H1 (cell line): Measurements from ENCODE around the gene RNPS1. TPM values are rescaled to one million over a fixed set of nuclear protein-coding genes. Genes with fewer than 3 reads are reported as not detected.

ENCODE experiments used
- CTCF ChIA-PET: fragments of 300-600 bp; sonication (Branson Sonifier 250); formaldehyde crosslinking; loops from one replicate; lab custom pipeline; 2021; ENCODE audit not compliant: partially characterized antibody; lab: Charles Lee
- POLR2A ChIA-PET: fragments of 300-600 bp; sonication (Branson Sonifier 250); formaldehyde crosslinking; loops from one replicate; lab custom pipeline; 2021; ENCODE audit warnings: inconsistent platforms; ENCODE audit not compliant: partially characterized antibody; lab: Charles Lee
- DNase-seq, 2 experiments: peaks; one replicate each; pipeline versions ENCODE4 v3.0.0 to v3.0.0-alpha.2; 2010 to 2022; ENCODE audit warnings: low spot score in 2 of 2, low read depth in 1 of 2, mixed read lengths in 1 of 2
- FAIRE-seq: peaks from 2 replicates; lab custom pipeline; 2011; peaks lifted over from hg19 to GRCh38; lab: Jason Lieb, UNC
- H2AFZ ChIP-seq: 2 replicates; pipeline ENCODE4 v1.8.1; 2012; ENCODE audit warnings: low read length, inconsistent platforms
- H2AK5ac ChIP-seq: 2 replicates; pipeline ENCODE4 v1.6.1; 2013; ENCODE audit warnings: low read depth, low read length
- H2BK120ac ChIP-seq: replicated peaks from 2 replicates; pipeline ENCODE3; 2013; ENCODE audit warnings: low read depth, low read length, inconsistent platforms
- H2BK12ac ChIP-seq: 2 replicates; pipeline ENCODE4 v1.6.1; 2013; ENCODE audit warnings: low read depth, low read length
- H2BK15ac ChIP-seq: 2 replicates; pipeline ENCODE4 v1.6.1; 2013; ENCODE audit warnings: low read length
- H2BK20ac ChIP-seq: 2 replicates; pipeline ENCODE4 v1.6.1; 2013; ENCODE audit warnings: low read length
- H2BK5ac ChIP-seq: 2 replicates; pipeline ENCODE4 v1.6.1; 2013; ENCODE audit warnings: low read depth, low read length
- H3K14ac ChIP-seq: 2 replicates; pipeline ENCODE4 v1.6.1; 2013; ENCODE audit warnings: inconsistent platforms; ENCODE audit not compliant: insufficient read length
- H3K18ac ChIP-seq: 2 replicates; pipeline ENCODE4 v1.6.1; 2013; ENCODE audit warnings: low read length; ENCODE audit errors: extremely low read depth
- H3K23ac ChIP-seq: 2 replicates; pipeline ENCODE4 v1.6.1; 2013; ENCODE audit warnings: inconsistent platforms; ENCODE audit not compliant: insufficient read length
- H3K23me2 ChIP-seq: 2 replicates; pipeline ENCODE4 v1.6.1; 2013; ENCODE audit warnings: low read depth, low read length
- H3K27ac ChIP-seq: 2 replicates; pipeline ENCODE4 v1.6.1; 2011; ENCODE audit warnings: low read depth, low read length, inconsistent platforms
- H3K27me3 ChIP-seq, 4 experiments: replicated peaks in 1 of 4; 1 replicate in 1 of 4; 2 replicates in 3 of 4; pipeline versions ENCODE4 v1.6.1 to v1.8.1; 2011 to 2013; ENCODE audit warnings: low read length in 3 of 4, mild to moderate bottlenecking in 3 of 4, inconsistent platforms in 2 of 4, mixed read lengths in 2 of 4, moderate library complexity in 1 of 4; ENCODE audit not compliant: control insufficient read depth in 3 of 4, insufficient read depth in 3 of 4; ENCODE audit errors: extremely low read depth in 1 of 4
- H3K36me3 ChIP-seq, 4 experiments: 2 replicates each; pipeline versions ENCODE4 v1.6.1 to v1.8.1; 2011 to 2013; ENCODE audit warnings: mild to moderate bottlenecking in 4 of 4, low read length in 3 of 4, moderate library complexity in 2 of 4, control low read depth in 1 of 4, inconsistent platforms in 1 of 4; ENCODE audit not compliant: insufficient read depth in 4 of 4, control insufficient read depth in 2 of 4
- H3K4ac ChIP-seq: replicated peaks from 2 replicates; pipeline ENCODE3; 2013; ENCODE audit warnings: low read length, low read depth, mixed read lengths, inconsistent platforms; ENCODE audit not compliant: insufficient read length
- H3K4me1 ChIP-seq, 4 experiments: replicated peaks in 1 of 4; 1 replicate in 1 of 4; 2 replicates in 3 of 4; pipeline versions ENCODE4 v1.6.1 to v1.8.1; 2011 to 2013; ENCODE audit warnings: low read length in 3 of 4, inconsistent platforms in 2 of 4, mixed read lengths in 1 of 4; ENCODE audit not compliant: insufficient read depth in 4 of 4, control insufficient read depth in 3 of 4
- H3K4me2 ChIP-seq, 2 experiments: 2 replicates each; pipeline versions ENCODE4 v1.6.1 to v1.8.1; 2011 to 2013; ENCODE audit warnings: low read depth in 2 of 2, low read length in 2 of 2, control low read depth in 1 of 2, inconsistent platforms in 1 of 2, mild to moderate bottlenecking in 1 of 2; ENCODE audit not compliant: insufficient read depth in 1 of 2
- H3K4me3 ChIP-seq, 4 experiments: fragments of 200-600, 300-600 bp in 1 of 4; sonication (generic), shearing (Covaris generic), sonication (Bioruptor Twin) in 1 of 4; 2 replicates each; pipeline versions ENCODE4 v1.5.1 to v1.8.1; 2011 to 2016; ENCODE audit warnings: low read length in 4 of 4, low read depth in 3 of 4, control low read depth in 2 of 4, inconsistent platforms in 2 of 4, mild to moderate bottlenecking in 2 of 4, mixed read lengths in 1 of 4, moderate library complexity in 1 of 4; ENCODE audit not compliant: insufficient read depth in 2 of 4; ENCODE audit errors: extremely low read depth in 1 of 4
- H3K56ac ChIP-seq: replicated peaks from 2 replicates; pipeline ENCODE3; 2013; ENCODE audit warnings: low read depth, mild to moderate bottlenecking, mixed read lengths, low read length, inconsistent platforms; ENCODE audit not compliant: insufficient read length
- H3K79me1 ChIP-seq: 2 replicates; pipeline ENCODE4 v1.6.1; 2013; ENCODE audit warnings: low read depth, low read length, control low read depth
- H3K79me2 ChIP-seq, 2 experiments: 2 replicates each; pipeline versions ENCODE4 v1.6.1 to v1.8.1; 2012 to 2013; ENCODE audit warnings: low read length in 2 of 2, mild to moderate bottlenecking in 2 of 2, inconsistent platforms in 1 of 2; ENCODE audit not compliant: insufficient read depth in 2 of 2, control insufficient read depth in 1 of 2
- H3K9ac ChIP-seq, 4 experiments: replicated peaks in 1 of 4; 1 replicate in 1 of 4; 2 replicates in 3 of 4; pipeline versions ENCODE4 v1.6.1 to v1.8.1; 2011 to 2013; ENCODE audit warnings: low read depth in 3 of 4, low read length in 3 of 4, control low read depth in 2 of 4, mild to moderate bottlenecking in 2 of 4, moderate library complexity in 2 of 4, inconsistent platforms in 1 of 4; ENCODE audit errors: extremely low read depth in 1 of 4
- H3K9me3 ChIP-seq, 2 experiments: 2 replicates each; pipeline versions ENCODE4 v1.6.1 to v1.8.1; 2012 to 2013; ENCODE audit warnings: mild to moderate bottlenecking in 2 of 2, moderate library complexity in 2 of 2, control low read depth in 1 of 2, inconsistent platforms in 1 of 2, low read depth in 1 of 2, low read length in 1 of 2, mixed read lengths in 1 of 2; ENCODE audit not compliant: insufficient read depth in 2 of 2
- H4K20me1 ChIP-seq, 2 experiments: replicated peaks in 1 of 2; 2 replicates each; pipeline versions ENCODE3 to v1.8.1; 2011 to 2013; ENCODE audit warnings: inconsistent platforms in 2 of 2, low read length in 2 of 2, mild to moderate bottlenecking in 1 of 2; ENCODE audit not compliant: insufficient read depth in 2 of 2, control insufficient read depth in 1 of 2
- H4K5ac ChIP-seq: 2 replicates; pipeline ENCODE4 v1.6.1; 2013; ENCODE audit warnings: low read length, low read depth, mixed read lengths, inconsistent platforms; ENCODE audit not compliant: insufficient read length
- H4K8ac ChIP-seq: 2 replicates; pipeline ENCODE4 v1.8.0; 2013; ENCODE audit warnings: mild to moderate bottlenecking, moderate library complexity, low read length, inconsistent platforms; ENCODE audit not compliant: insufficient read depth; ENCODE audit errors: extremely low read depth
- H4K91ac ChIP-seq: replicated peaks from 2 replicates; pipeline ENCODE3; 2013; ENCODE audit warnings: low read length, mixed read lengths, inconsistent platforms; ENCODE audit not compliant: insufficient read length
- ASH2L ChIP-seq: fragments of 200-600, 300-600 bp; sonication (generic); IDR thresholded peaks from one replicate; pipeline ENCODE4 v1.7.1; 2017; ENCODE audit warnings: low read length
- CREB1 ChIP-seq: IDR thresholded peaks from 2 replicates; pipeline ENCODE4 v1.6.1; 2012; ENCODE audit warnings: inconsistent platforms
- CTBP2 ChIP-seq: IDR thresholded peaks from 2 replicates; pipeline ENCODE4 v1.7.0; 2011; ENCODE audit warnings: borderline replicate concordance, mild to moderate bottlenecking, moderate library complexity, mixed read lengths, low read length; ENCODE audit not compliant: insufficient read depth, insufficient read length
- GABPA ChIP-seq: IDR thresholded peaks from 2 replicates; pipeline ENCODE4 v1.6.1; 2011; ENCODE audit warnings: mild to moderate bottlenecking, low read length, moderate library complexity, borderline replicate concordance; ENCODE audit not compliant: insufficient read depth
- HDAC6 ChIP-seq: IDR thresholded peaks from one replicate; pipeline ENCODE4 v1.7.1; 2012; ENCODE audit warnings: low read depth, mild to moderate bottlenecking, inconsistent platforms, low read length, moderate library complexity
- NRF1 ChIP-seq: IDR thresholded peaks from 2 replicates; pipeline ENCODE4 v1.6.1; 2011; ENCODE audit warnings: mild to moderate bottlenecking, low read depth, low read length, improper control_type of control experiment
- POLR2AphosphoS5 ChIP-seq: IDR thresholded peaks from 2 replicates; pipeline ENCODE4 v1.6.1; 2011; ENCODE audit warnings: low read depth, low read length
- RFX5 ChIP-seq: IDR thresholded peaks from 2 replicates; pipeline ENCODE4 v1.6.1; 2011; ENCODE audit warnings: low read depth, low read length, improper control_type of control experiment, borderline replicate concordance
- RNF2 ChIP-seq: fragments of 200-900, 300-1000 bp; sonication (generic); IDR thresholded peaks from 2 replicates; pipeline ENCODE4 v1.7.1; 2016; ENCODE audit warnings: borderline replicate concordance, low read depth, mild to moderate bottlenecking, antibody characterized with exemption, low read length; ENCODE audit not compliant: poor library complexity, severe bottlenecking; ENCODE audit errors: missing control alignments
- SP4 ChIP-seq: IDR thresholded peaks from 2 replicates; pipeline ENCODE4 v1.6.1; 2012; ENCODE audit warnings: low read length, inconsistent platforms
- WGBS, 2 experiments: shearing (Covaris generic) in 1 of 2; methylation state at CpG; one replicate each; pipeline versions ENCODE4 v1.1.6 to v1.1.7; 2013 to 2015; ENCODE audit warnings: low lambda C conversion rate in 2 of 2, mixed read lengths in 2 of 2, inconsistent platforms in 1 of 2, low coverage in 1 of 2, missing lambda C conversion rate in 1 of 2; ENCODE audit not compliant: insufficient replicate concordance in 2 of 2, insufficient coverage in 1 of 2, insufficient read length in 1 of 2; ENCODE audit errors: extremely low coverage in 1 of 2, missing lambda C conversion rate in 1 of 2; 5-methylcytosine and 5-hydroxymethylcytosine counted together
- polyA plus RNA-seq, 7 experiments: library from polyadenylated mRNA; depleted of rRNA in 3 of 7; stranded (reverse) in 5 of 7; unstranded in 2 of 7; fragments of >200 nt in 5 of 7; fragments of 200-250 nt in 2 of 7; gene quantifications; 1 replicate in 5 of 7; 2 replicates in 1 of 7; 4 replicates in 1 of 7; pipeline versions ENCODE4 v1.2.1 to v1.2.3, GENCODE V29; 2011 to 2013; ENCODE audit warnings: missing spikeins in 2 of 7, mixed read lengths in 2 of 7
- total RNA-seq: library from RNA; stranded (reverse); fragmentation: NEBNext Ultra II Directional; extraction: Animal tissue kit (Norgen Biotek cat#: 25700); gene quantifications from 2 replicates; pipeline ENCODE4 v1.2.1, GENCODE V29; 2021
- TF ChIP-seq, protein P1 (sequence below): IDR thresholded peaks from 2 replicates; pipeline ENCODE4 v1.6.1; 2012; ENCODE audit warnings: inconsistent platforms
- TF ChIP-seq, protein P2 (sequence below): IDR thresholded peaks from 2 replicates; pipeline ENCODE4 v1.6.1; 2011; ENCODE audit warnings: low read length, improper control_type of control experiment

RNPS1 gene
- total and polyA plus RNA-seq, 2 of the 8 experiments (the other 6 are each of a cell fraction or from before 2014, with no cell fraction given) = 330 to 350 TPM

DNA sequence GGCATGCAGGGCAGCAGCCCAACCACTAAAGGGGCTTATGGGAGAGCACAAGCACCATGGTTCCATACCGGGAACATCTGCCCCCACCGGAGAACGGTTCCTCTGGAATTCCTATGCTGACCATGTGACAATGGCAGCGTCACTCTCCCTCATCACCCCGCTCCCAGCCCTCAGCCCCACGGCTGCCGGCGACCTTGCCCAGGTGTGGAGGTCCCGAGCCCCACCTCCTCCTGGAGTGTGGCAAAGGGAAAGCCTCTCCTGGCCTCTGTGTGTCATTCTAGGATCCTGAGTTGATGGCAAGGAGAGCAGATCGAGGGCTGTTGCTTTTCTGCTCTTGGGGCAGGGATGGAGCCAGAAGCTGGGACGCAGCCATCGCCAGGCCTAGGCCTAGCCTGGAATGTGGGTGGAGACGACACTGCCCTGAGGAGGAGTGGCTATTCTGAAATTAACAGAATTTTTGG, 17.8 kb upstream of the RNPS1 start:
- no peak overlapping the region for H3K23ac ChIP-seq
- no peak overlapping the region for H2BK15ac ChIP-seq
- H3K79me1 ChIP-seq = no peaks in the 10 kb centered on the region
- no peak overlapping the region for H2AK5ac ChIP-seq
- H3K27me3 ChIP-seq = no peaks in the 10 kb centered on the region
- H4K8ac ChIP-seq = peak overlapping the region; percentile 35; the same call in 1 of the 2 replicates
- no peak overlapping the region for H4K91ac ChIP-seq
- H3K14ac ChIP-seq = no peak overlapping the region
- no peak for DNase-seq
- H2BK20ac ChIP-seq = no peak overlapping the region
- H3K4ac ChIP-seq = no peak overlapping the region
- no peak overlapping the region for H2BK120ac ChIP-seq
- H3K79me2 ChIP-seq = no peaks in the 10 kb centered on the region
- H3K36me3 ChIP-seq = no peaks in the 10 kb centered on the region
- H2AFZ ChIP-seq = no peak overlapping the region
- POLR2A ChIA-PET = interaction anchor here (1.2 to 2.3 kb wide), 2 partner anchors 11 to 17 kb away, joined by 4 to 7 read pairs; no protein-coding TSS in a partner anchor
- H4K20me1 ChIP-seq = no peaks in the 10 kb centered on the region
- no peak for FAIRE-seq
- H3K27ac ChIP-seq = no peak overlapping the region
- no peak overlapping the region for H3K56ac ChIP-seq
- CTCF ChIA-PET = no interaction called here
- no peak overlapping the region; the same call in 1 of the 2 replicates for H2BK5ac ChIP-seq
- H4K5ac ChIP-seq = no peak overlapping the region
- no peaks in the 10 kb centered on the region; a peak in 1 of 7 replicates for H3K4me1 ChIP-seq
- 0 out of 7 replicates have a peak overlapping the region, but pooled peaks of 1 of the 4 experiments have one; percentile 10 for H3K9ac ChIP-seq
- 77% methylated on average over 7 of the region's 13 CpGs; no CpG with 5 or more reads in 1 of the 2 experiments for WGBS, 2 experiments
- no peak overlapping the region for H3K4me3 ChIP-seq
- no peak overlapping the region for H3K18ac ChIP-seq
- no peaks in the 10 kb centered on the region for H3K23me2 ChIP-seq
- H3K9me3 ChIP-seq = no peaks in the 10 kb centered on the region
- H2BK12ac ChIP-seq = no peak overlapping the region
- H3K4me2 ChIP-seq = no peak overlapping the region
- TF ChIP-seq GABPA = no peak
- TF ChIP-seq RNF2 = no peak
- TF ChIP-seq CREB1 = no peak
- no peak for TF ChIP-seq CTBP2
- TF ChIP-seq RFX5 = no peak
- TF ChIP-seq, protein P1, sequence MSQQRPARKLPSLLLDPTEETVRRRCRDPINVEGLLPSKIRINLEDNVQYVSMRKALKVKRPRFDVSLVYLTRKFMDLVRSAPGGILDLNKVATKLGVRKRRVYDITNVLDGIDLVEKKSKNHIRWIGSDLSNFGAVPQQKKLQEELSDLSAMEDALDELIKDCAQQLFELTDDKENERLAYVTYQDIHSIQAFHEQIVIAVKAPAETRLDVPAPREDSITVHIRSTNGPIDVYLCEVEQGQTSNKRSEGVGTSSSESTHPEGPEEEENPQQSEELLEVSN = no peak
- no peak for TF ChIP-seq SP4
- TF ChIP-seq, protein P2, sequence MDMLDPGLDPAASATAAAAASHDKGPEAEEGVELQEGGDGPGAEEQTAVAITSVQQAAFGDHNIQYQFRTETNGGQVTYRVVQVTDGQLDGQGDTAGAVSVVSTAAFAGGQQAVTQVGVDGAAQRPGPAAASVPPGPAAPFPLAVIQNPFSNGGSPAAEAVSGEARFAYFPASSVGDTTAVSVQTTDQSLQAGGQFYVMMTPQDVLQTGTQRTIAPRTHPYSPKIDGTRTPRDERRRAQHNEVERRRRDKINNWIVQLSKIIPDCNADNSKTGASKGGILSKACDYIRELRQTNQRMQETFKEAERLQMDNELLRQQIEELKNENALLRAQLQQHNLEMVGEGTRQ = no peak
- TF ChIP-seq ASH2L = no peak
- no peak for TF ChIP-seq POLR2AphosphoS5
- TF ChIP-seq NRF1 = no peak
- TF ChIP-seq HDAC6 = no peak
